GM12873 (cell line): Measurements from ENCODE around the gene ATXN7L1.
A peak's percentile ranks its signal among the peaks of the same experiment; 100 is the strongest.

Source experiments
- TF ChIP-seq, protein P1 (sequence below): IDR thresholded peaks from 2 replicates; pipeline ENCODE4 v1.5.1; 2012; ENCODE audit warnings: low read depth, mild to moderate bottlenecking, moderate library complexity, low read length, control low read depth; ENCODE audit not compliant: insufficient read depth; ENCODE audit errors: missing control alignments

The ATXN7L1 gene

DNA sequence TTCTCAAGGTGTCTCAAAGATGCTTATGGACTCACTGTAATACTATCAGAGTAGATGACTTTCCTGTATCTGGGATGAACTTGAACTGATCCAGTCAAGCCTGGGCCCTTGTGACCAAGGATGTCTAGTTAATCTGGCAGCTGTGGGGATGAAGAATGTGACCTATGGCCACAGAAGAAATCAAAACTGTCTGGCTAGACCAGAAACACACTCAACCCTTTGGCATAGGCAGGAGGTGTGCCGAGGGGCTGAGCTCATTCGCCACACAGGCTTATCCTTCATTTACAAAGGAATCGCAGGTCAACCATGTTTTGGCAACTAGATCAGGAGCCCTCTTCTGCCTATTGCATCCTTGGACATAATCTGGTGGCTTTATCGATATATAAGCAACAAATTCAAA, 110.6 kb downstream of the ATXN7L1 start:
- TF ChIP-seq, protein P1, sequence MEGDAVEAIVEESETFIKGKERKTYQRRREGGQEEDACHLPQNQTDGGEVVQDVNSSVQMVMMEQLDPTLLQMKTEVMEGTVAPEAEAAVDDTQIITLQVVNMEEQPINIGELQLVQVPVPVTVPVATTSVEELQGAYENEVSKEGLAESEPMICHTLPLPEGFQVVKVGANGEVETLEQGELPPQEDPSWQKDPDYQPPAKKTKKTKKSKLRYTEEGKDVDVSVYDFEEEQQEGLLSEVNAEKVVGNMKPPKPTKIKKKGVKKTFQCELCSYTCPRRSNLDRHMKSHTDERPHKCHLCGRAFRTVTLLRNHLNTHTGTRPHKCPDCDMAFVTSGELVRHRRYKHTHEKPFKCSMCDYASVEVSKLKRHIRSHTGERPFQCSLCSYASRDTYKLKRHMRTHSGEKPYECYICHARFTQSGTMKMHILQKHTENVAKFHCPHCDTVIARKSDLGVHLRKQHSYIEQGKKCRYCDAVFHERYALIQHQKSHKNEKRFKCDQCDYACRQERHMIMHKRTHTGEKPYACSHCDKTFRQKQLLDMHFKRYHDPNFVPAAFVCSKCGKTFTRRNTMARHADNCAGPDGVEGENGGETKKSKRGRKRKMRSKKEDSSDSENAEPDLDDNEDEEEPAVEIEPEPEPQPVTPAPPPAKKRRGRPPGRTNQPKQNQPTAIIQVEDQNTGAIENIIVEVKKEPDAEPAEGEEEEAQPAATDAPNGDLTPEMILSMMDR = no peak

DNA sequence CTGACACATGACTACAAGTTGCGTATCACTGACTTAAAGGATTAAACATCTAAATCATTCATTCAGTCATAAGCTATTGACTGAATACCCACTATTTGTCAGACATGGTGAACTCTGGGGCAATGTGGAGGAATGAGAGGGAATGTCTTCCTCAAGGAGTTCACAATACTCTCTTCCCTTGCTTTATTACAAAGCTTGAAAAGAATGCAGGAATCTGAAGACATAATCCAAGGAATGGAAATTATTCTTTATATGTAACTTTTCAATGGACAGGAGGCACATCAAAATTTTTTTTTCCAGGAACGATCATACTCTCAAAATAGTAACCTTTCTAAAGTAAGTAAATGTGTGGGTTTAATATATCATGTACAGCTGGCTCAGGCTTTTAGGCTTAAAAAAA, 111.9 kb downstream of the ATXN7L1 start:
- TF ChIP-seq, protein P1 = no peak

DNA sequence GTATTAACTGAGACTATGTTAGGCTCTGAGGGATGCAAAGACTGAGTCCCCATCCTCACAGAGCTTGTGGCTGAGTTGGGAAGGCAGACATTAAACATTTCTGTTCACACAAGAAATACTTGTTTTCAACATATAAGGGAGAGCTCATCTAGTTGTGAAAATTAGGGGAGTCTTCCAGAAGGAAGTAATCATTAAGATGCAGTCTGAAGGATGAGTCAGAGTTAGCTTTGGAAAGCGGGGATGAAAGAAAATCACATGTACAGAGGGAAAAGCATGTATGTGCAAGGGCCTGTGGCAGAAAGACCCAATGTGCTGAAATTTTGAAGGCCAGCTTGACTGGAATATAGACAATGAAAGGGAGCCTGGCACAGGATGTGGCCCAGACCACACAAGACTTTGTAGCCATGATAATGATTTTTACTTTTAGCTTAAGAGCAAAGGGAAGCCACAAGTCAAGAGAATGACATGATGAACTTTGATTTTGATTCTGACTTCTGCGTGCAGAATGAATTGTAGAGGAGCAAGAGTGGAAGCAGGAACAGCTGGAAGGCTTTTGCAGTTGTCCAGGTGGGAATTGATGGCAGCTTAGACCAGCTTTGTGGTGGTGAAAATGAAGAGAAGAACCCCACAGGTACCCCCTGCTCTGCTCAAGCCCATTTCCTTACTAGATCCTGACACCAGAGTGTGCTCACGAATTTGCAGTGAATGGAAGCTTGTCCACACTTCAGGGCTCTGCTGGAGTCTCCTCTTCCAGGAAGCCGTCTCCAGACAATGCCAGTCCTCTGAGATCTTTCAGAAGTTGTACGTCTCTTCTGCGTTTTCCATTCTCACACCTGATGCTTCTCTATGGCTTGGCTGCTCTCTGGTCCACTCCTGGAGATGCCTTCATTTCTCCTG, 115.6 kb downstream of the ATXN7L1 start:
- TF ChIP-seq, protein P1 = no peak

DNA sequence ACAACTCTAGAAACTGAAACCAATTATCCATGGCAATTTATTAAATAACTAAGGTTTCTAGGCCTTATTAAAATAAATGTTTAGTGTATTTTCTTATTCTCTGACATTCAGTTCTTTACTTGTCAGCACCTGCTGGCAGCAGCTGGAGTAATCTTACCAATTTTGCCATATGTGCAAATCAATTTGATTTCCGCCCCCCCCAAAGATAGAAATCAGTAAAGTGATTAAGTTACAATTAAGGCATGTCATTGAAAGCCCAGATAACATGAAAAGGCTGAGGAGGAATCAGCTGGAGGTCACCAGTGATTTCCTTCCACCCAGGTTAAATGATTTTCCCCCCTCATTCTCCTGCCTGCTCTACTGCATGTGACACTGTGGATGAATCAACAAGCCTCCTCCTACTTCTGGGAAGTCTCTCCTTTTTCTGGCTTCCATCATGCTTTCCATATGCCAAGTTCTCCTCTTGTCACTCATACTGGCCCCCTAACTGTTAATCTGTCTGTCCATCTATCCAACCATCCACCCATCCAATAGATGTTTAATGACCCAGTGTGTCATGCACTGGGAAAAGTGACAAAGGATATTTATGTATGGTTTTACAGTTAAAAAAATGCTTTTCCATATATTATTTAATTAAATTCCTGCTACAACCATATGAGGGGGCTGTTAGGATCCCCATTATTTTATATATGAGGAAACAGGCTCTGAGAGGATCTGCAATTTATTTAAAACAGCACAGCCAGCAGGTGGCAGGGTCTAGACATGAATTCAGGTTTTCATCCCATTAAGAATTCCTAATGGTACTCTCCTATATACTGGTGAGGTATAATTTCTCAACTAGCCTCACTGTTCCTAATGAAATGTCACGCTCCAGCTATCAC, 116.5 kb downstream of the ATXN7L1 start:
- TF ChIP-seq, protein P1 = peak; percentile 42

DNA sequence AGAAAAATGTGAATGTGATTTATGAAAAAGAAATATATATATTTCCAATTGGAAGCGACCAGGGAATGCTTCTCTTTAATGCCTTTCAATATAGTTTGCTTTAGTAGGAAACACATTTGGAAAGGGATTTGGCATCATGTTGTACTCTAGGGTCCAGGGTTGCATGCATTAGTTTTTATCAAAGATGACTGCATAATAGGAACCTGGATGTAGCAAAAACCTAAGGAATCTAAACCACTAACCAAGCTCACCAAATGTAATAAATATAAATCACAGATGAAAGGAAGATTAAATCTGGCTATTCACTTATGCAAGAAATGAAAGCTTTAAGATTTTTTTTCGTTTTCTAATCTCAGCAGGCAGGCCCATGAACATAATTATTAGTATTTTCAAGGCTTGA, 120.0 kb downstream of the ATXN7L1 start:
- TF ChIP-seq, protein P1 = no peak

DNA sequence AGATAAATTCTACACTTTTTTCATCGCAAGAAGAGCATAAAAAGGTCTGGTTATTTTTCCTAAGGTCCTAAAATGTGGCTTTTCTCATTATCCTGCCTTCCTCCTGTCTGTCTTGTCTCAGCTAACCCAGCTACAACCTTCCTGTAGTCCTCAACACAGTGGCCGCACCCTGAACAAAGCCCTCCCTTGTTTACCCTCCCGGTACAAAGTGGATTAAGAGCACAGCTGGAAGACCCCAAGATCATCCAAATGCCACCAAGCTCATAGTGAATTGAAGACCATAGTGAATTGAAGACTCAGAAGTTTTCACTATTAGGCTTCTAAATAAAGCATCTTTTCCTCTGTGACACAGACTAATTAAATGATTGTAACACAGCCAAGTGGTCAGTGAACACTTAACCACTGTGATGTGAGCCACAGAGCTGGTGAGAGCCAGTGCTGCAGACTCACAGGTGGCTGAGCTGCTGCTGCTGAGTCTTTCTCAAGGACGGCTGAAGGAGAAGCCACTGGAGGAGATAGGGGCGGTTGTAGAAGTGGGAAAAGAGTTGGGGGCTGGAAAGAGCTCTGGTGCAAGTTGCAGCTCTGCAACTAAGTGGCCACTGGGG, 123.6 kb downstream of the ATXN7L1 start:
- TF ChIP-seq, protein P1 = no peak

DNA sequence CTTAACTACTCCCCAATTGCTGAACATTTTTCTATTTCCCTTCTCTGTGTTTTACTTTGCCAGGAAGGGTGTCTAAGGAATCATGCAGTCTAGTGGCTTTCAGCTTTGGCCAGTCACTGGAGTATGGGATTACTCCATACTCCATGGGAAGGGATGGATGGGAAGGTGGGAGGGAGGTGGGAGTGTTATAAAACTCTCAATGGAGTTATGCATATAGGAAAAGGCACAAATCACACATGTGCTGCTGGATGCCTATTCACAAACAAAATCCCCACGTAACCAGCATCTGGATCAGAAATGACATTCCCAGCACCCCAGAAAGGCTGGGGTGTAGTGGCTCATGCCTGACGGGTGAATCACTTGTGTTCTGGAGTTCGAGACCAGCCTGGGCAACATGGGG, 125.3 kb downstream of the ATXN7L1 start:
- TF ChIP-seq, protein P1 = no peak
